Upper lobe of left lung (tissue), 4 donors: ENCODE data around the gene GALNT2.

Experiments
- EP300 ChIP-seq, 4 donors: sonication (generic); formaldehyde crosslinking; IDR thresholded peaks; one replicate each; pipeline ENCODE4 v1.5.1; 2017; ENCODE audit warnings: antibody characterized with exemption in 4 of 4, control low read depth in 2 of 4
- POLR2A ChIP-seq, 4 donors: fragments of 450-650 bp; IDR thresholded peaks; one replicate each; pipeline ENCODE4 v1.5.1; 2016 to 2017; ENCODE audit warnings: antibody characterized with exemption in 4 of 4, mild to moderate bottlenecking in 2 of 4
- TF ChIP-seq, protein P1 (sequence below), 6 experiments: fragments of 450-650 bp in 4 of 6; fragments of 200-600 bp in 2 of 6; sonication (generic) in 2 of 6; IDR thresholded peaks; one replicate each; pipeline ENCODE4 v1.5.1; 2016 to 2019; ENCODE audit warnings: antibody characterized with exemption in 6 of 6

- TF ChIP-seq, protein P1, sequence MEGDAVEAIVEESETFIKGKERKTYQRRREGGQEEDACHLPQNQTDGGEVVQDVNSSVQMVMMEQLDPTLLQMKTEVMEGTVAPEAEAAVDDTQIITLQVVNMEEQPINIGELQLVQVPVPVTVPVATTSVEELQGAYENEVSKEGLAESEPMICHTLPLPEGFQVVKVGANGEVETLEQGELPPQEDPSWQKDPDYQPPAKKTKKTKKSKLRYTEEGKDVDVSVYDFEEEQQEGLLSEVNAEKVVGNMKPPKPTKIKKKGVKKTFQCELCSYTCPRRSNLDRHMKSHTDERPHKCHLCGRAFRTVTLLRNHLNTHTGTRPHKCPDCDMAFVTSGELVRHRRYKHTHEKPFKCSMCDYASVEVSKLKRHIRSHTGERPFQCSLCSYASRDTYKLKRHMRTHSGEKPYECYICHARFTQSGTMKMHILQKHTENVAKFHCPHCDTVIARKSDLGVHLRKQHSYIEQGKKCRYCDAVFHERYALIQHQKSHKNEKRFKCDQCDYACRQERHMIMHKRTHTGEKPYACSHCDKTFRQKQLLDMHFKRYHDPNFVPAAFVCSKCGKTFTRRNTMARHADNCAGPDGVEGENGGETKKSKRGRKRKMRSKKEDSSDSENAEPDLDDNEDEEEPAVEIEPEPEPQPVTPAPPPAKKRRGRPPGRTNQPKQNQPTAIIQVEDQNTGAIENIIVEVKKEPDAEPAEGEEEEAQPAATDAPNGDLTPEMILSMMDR (IDR thresholded peaks at IDR 0.05) = no peak
- TF ChIP-seq EP300 (IDR thresholded peaks at IDR 0.05) (no peak), POLR2A (IDR thresholded peaks at IDR 0.05) (no peak)
Measured at GRCh38 chr1:230309646-230310177, 242.7 kb downstream of the GALNT2 start.
